GM19468 (cell line): ENCODE measurements around the gene FBXL16.
A peak's percentile ranks its signal among the peaks of the same experiment; 100 is the strongest.
"Not testable (repeated sequence)": the region's sequence is repeated elsewhere in the genome, so short reads cannot be mapped to it uniquely, and the experiment has no call there.

Source experiments
- ATAC-seq: cut with Tn5 transposase; IDR thresholded peaks from one replicate; pipeline ENCODE4 v1.9.1; 2021; ENCODE audit warnings: mild to moderate bottlenecking, moderate library complexity, moderate number of reproducible peaks; ENCODE audit not compliant: unreplicated experiment; ENCODE audit errors: extremely low read depth

The FBXL16 gene

GRCh38 chr16:705431-706188 lies at the start of gene FBXL16:
TSS of gene FBXL16 (minus strand) at chr16:705801. CDS start at chr16:697405, 8,396 bp downstream.
- ATAC-seq = no peak

- no peak for ATAC-seq
Observed at GRCh38 chr16:754656-755055, 49.1 kb upstream of the FBXL16 start.

GRCh38 chr16:754121-754607 lies 48.6 kb upstream of the FBXL16 start:
- ATAC-seq = not testable (repeated sequence)

GRCh38 chr16:752007-752312 lies 46.4 kb upstream of the FBXL16 start:
- ATAC-seq = no peak

GRCh38 chr16:751152-752006 lies 45.8 kb upstream of the FBXL16 start:
- no peak for ATAC-seq

- no peak for ATAC-seq
Observed at GRCh38 chr16:750485-750884, 44.9 kb upstream of the FBXL16 start.

GRCh38 chr16:749010-749409 lies 43.4 kb upstream of the FBXL16 start:
- ATAC-seq = no peak

- no peak for ATAC-seq
Observed at GRCh38 chr16:747978-748746, 42.6 kb upstream of the FBXL16 start.

GRCh38 chr16:746637-747036 lies 41.0 kb upstream of the FBXL16 start:
- ATAC-seq = no peak

GRCh38 chr16:745739-746138 lies 40.1 kb upstream of the FBXL16 start:
- no peak for ATAC-seq

GRCh38 chr16:743794-744500 lies 38.3 kb upstream of the FBXL16 start:
- no peak for ATAC-seq

- not testable (repeated sequence) for ATAC-seq
Observed at GRCh38 chr16:742894-743293, 37.3 kb upstream of the FBXL16 start.

- ATAC-seq = no peak
Observed at GRCh38 chr16:741986-742629, 36.5 kb upstream of the FBXL16 start.

- peak; percentile 65 for ATAC-seq
Observed at GRCh38 chr16:740764-741505, 35.3 kb upstream of the FBXL16 start, which contains the start of gene CIAO3. TSS of gene CIAO3 (minus strand) at chr16:740997. CDS start at chr16:740985, 12 bp downstream.

GRCh38 chr16:740459-740763 lies 34.8 kb upstream of the FBXL16 start:
- no peak for ATAC-seq

- no peak for ATAC-seq
Observed at GRCh38 chr16:739560-740458, 34.2 kb upstream of the FBXL16 start.

- no peak for ATAC-seq
Observed at GRCh38 chr16:736936-737481, 31.4 kb upstream of the FBXL16 start.
